ENCODE measurements around the gene CD37.
A peak's percentile ranks its signal among the peaks of the same experiment; 100 is the strongest.
"Not testable (repeated sequence)": the region's sequence is repeated elsewhere in the genome, so short reads cannot be mapped to it uniquely, and the experiment has no call there.

CD37 gene

GRCh38 chr19:49324801-49325576 lies 10.2 kb upstream of the CD37 start, which contains the start of gene SLC6A16:
TSS of gene SLC6A16 (minus strand) at chr19:49325191. CDS start at chr19:49311347, 13,844 bp downstream.
- TF ChIP-seq CTCF (IDR thresholded peaks at IDR 0.05; ENCODE audit: poor library complexity, severe bottlenecking), result no peak
- DNase-seq (ENCODE audit: low spot score), result no peak
- Histone ChIP-seq H3K4me3 (ENCODE audit: severe bottlenecking) (no peak within 1 kb of the TSS), H3K4me1 (ENCODE audit: insufficient read depth, poor library complexity, severe bottlenecking) (no peaks in the 10 kb centered on the region), H3K9me3 (ENCODE audit: severe bottlenecking) (no peaks in the 10 kb centered on the region), H3K36me3 (ENCODE audit: low read depth) (no peaks in the 10 kb centered on the region), H3K27ac (ENCODE audit: poor library complexity, severe bottlenecking) (no peak within 1 kb of the TSS), H3K27me3 (ENCODE audit: insufficient read depth, poor library complexity, severe bottlenecking) (no peaks in the 10 kb centered on the region)
- ATAC-seq (ENCODE audit: low read depth), result no peak

GRCh38 chr19:49325756-49326155 lies 9.4 kb upstream of the CD37 start:
- not testable (repeated sequence) for H3K27me3 ChIP-seq (ENCODE audit: insufficient read depth, poor library complexity, severe bottlenecking); H3K4me1 ChIP-seq (ENCODE audit: insufficient read depth, poor library complexity, severe bottlenecking); H3K4me3 ChIP-seq (ENCODE audit: severe bottlenecking); H3K27ac ChIP-seq (ENCODE audit: poor library complexity, severe bottlenecking); H3K36me3 ChIP-seq (ENCODE audit: low read depth); DNase-seq (ENCODE audit: low spot score); ATAC-seq (ENCODE audit: low read depth); H3K9me3 ChIP-seq (ENCODE audit: severe bottlenecking)

GRCh38 chr19:49326165-49326704 lies 9.0 kb upstream of the CD37 start:
- Histone ChIP-seq H3K4me3 (ENCODE audit: severe bottlenecking) (no peak overlapping the region), H3K27ac (ENCODE audit: poor library complexity, severe bottlenecking) (no peak overlapping the region), H3K4me1 (ENCODE audit: insufficient read depth, poor library complexity, severe bottlenecking) (no peaks in the 10 kb centered on the region), H3K27me3 (ENCODE audit: insufficient read depth, poor library complexity, severe bottlenecking) (no peaks in the 10 kb centered on the region), H3K36me3 (ENCODE audit: low read depth) (no peaks in the 10 kb centered on the region), H3K9me3 (ENCODE audit: severe bottlenecking) (no peaks in the 10 kb centered on the region)
- no peak for DNase-seq (ENCODE audit: low spot score)
- TF ChIP-seq CTCF (IDR thresholded peaks at IDR 0.05; ENCODE audit: poor library complexity, severe bottlenecking), result no peak
- ATAC-seq (ENCODE audit: low read depth), result no peak

GRCh38 chr19:49327878-49328544 lies 7.2 kb upstream of the CD37 start:
- TF ChIP-seq CTCF (IDR thresholded peaks at IDR 0.05; ENCODE audit: poor library complexity, severe bottlenecking), result peak; percentile 76
- ATAC-seq (ENCODE audit: low read depth) (no peak; the same call in 2 of the 3 replicates), DNase-seq (ENCODE audit: low spot score) (no peak)
- Histone ChIP-seq H3K4me3 (ENCODE audit: severe bottlenecking) (no peak overlapping the region), H3K27me3 (ENCODE audit: insufficient read depth, poor library complexity, severe bottlenecking) (no peaks in the 10 kb centered on the region), H3K4me1 (ENCODE audit: insufficient read depth, poor library complexity, severe bottlenecking) (no peaks in the 10 kb centered on the region), H3K27ac (ENCODE audit: poor library complexity, severe bottlenecking) (no peak overlapping the region), H3K9me3 (ENCODE audit: severe bottlenecking) (no peaks in the 10 kb centered on the region), H3K36me3 (ENCODE audit: low read depth) (no peaks in the 10 kb centered on the region)

- ATAC-seq (ENCODE audit: low read depth) (no peak), DNase-seq (ENCODE audit: low spot score) (no peak)
- Histone ChIP-seq H3K4me3 (ENCODE audit: severe bottlenecking) (no peak overlapping the region), H3K27me3 (ENCODE audit: insufficient read depth, poor library complexity, severe bottlenecking) (no peaks in the 10 kb centered on the region), H3K9me3 (ENCODE audit: severe bottlenecking) (no peaks in the 10 kb centered on the region), H3K4me1 (ENCODE audit: insufficient read depth, poor library complexity, severe bottlenecking) (no peaks in the 10 kb centered on the region), H3K27ac (ENCODE audit: poor library complexity, severe bottlenecking) (no peak overlapping the region), H3K36me3 (ENCODE audit: low read depth) (no peaks in the 10 kb centered on the region)
- no peak for TF ChIP-seq CTCF (IDR thresholded peaks at IDR 0.05; ENCODE audit: poor library complexity, severe bottlenecking)
Measured at GRCh38 chr19:49328741-49329140, 6.5 kb upstream of the CD37 start.

- H3K27me3 ChIP-seq (ENCODE audit: insufficient read depth, poor library complexity, severe bottlenecking); H3K9me3 ChIP-seq (ENCODE audit: severe bottlenecking); DNase-seq (ENCODE audit: low spot score); H3K4me1 ChIP-seq (ENCODE audit: insufficient read depth, poor library complexity, severe bottlenecking); H3K27ac ChIP-seq (ENCODE audit: poor library complexity, severe bottlenecking); H3K36me3 ChIP-seq (ENCODE audit: low read depth); H3K4me3 ChIP-seq (ENCODE audit: severe bottlenecking); ATAC-seq (ENCODE audit: low read depth): not testable (repeated sequence)
Measured at GRCh38 chr19:49331187-49331586, 4.0 kb upstream of the CD37 start.

Data from RWPE2 (cell line).